ENCODE data around the gene PHF21A.

Gene PHF21A

DNA sequence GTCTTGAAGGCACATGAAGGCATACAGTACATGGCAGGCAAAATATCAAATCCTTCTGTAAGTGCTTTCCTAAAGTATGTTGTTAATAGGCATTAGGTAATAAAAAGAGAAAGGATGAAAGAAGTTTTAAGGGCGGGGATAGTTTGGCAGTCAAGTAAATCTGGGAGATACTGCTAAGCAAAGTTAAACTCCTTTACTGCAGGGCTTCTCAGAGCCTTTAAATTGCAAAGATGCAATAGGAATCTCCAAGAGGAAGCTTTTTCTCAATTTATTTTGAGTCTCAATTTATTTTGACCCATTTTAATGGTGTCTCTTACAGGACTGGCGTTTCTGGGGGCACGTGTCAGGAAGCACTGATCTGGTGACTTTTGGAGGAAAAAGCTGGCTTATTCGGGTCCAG, 12.8 kb upstream of the PHF21A start:
- Mint-ChIP-seq H3K36me3 (ENCODE audit: insufficient read depth) (no peaks in the 10 kb centered on the region), H3K4me3 (no peak overlapping the region), H3K9me3 (no peaks in the 10 kb centered on the region), H3K27ac (ENCODE audit: low read depth) (no peak overlapping the region), H3K4me1 (no peaks in the 10 kb centered on the region), H3K27me3 (no peaks in the 10 kb centered on the region)
- DNase-seq (ENCODE audit: low spot score in 2 of 2) (no peak), ATAC-seq (replicated peaks; ENCODE audit: extremely low read depth, poor library complexity, severe bottlenecking) (no peak)

DNA sequence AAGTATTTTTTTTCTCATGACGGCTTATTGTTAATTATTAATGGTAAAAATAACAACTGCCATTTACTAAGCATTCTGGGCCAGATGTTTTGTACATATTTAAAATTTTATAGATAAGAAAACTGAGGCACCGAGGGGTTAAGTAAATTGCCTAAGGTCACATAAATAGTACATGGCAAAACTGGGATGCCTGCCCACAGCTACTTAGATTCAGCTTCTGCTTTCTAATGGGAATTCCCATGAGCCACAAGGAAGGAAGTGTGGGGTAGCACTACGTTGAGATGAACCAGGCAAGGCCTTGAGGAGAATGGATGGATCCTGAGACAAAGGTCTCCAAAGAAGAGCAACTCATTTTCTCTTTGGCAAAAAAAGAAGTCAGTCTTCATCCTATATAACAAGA, 11.9 kb upstream of the PHF21A start:
- no peak for DNase-seq (ENCODE audit: low spot score in 2 of 2)
- Mint-ChIP-seq H3K27me3 (no peaks in the 10 kb centered on the region), H3K4me1 (no peaks in the 10 kb centered on the region), H3K36me3 (ENCODE audit: insufficient read depth) (no peaks in the 10 kb centered on the region), H3K4me3 (no peak overlapping the region), H3K9me3 (no peaks in the 10 kb centered on the region), H3K27ac (ENCODE audit: low read depth) (no peak overlapping the region)
- no peak for ATAC-seq (replicated peaks; ENCODE audit: extremely low read depth, poor library complexity, severe bottlenecking)

DNA sequence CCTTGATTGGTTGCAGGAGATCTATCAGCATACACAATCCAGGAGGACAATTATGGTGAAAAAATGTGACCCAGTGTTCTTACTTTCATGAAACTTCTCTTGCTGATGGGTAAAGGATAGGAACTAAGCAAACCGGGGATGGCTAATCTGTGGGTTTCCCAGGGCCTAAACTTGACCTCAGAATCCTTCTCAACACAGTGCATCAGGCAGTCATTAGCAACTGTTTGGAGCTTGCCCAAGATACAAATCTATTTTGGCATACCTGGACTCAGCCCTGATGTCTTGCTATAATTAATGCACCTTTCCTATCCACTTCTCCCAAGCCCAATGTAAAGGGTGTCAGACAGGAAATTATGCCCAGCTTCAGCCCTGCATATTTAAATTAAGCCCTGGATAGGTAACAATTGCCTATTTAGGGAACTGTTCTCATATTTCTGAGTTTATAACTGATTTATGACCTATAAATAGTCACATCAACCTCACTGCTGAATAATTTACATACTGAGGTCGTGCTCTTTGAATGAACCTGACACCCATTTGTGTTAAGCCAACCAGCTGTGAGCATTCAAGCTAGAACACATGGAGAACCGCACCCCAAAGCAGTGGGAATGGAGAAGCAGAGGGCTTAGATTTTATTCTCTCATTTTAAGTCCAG, 9.2 kb upstream of the PHF21A start:
- H3K4me1 Mint-ChIP-seq, result peaks cover 11% of the 10 kb centered on the region
- no peaks in the 10 kb centered on the region for H3K27me3 Mint-ChIP-seq
- no peak overlapping the region for H3K27ac Mint-ChIP-seq (ENCODE audit: low read depth)
- H3K36me3 Mint-ChIP-seq (ENCODE audit: insufficient read depth), result no peaks in the 10 kb centered on the region
- no peaks in the 10 kb centered on the region for H3K9me3 Mint-ChIP-seq
- ATAC-seq (replicated peaks; ENCODE audit: extremely low read depth, poor library complexity, severe bottlenecking) (no peak), DNase-seq (ENCODE audit: low spot score in 2 of 2) (no peak)
- no peak overlapping the region for H3K4me3 Mint-ChIP-seq

DNA sequence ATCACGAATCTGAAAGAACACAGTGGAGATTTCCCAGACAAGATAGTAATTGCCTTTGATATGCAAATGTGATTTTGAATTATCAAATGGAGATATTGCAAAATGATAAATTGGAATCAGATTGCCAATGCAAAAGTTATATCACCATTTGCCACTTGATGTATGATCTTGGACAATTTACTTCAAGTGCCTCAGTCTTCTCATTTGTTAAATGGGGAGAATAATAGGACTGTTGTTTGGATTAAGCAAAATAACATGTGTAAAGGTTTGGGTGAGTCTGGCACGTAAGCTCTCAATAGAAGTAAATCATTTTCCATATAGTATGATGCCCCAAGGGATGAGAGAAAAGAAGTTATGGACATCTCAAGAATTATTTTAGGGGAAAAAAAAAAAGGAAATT, 7.9 kb upstream of the PHF21A start:
- H3K27ac Mint-ChIP-seq (ENCODE audit: low read depth), result no peak overlapping the region
- no peak overlapping the region for H3K4me3 Mint-ChIP-seq
- H3K9me3 Mint-ChIP-seq, result no peaks in the 10 kb centered on the region
- DNase-seq (ENCODE audit: low spot score in 2 of 2) (no peak), ATAC-seq (replicated peaks; ENCODE audit: extremely low read depth, poor library complexity, severe bottlenecking) (no peak)
- H3K36me3 Mint-ChIP-seq (ENCODE audit: insufficient read depth), result no peaks in the 10 kb centered on the region
- peaks cover 11% of the 10 kb centered on the region for H3K4me1 Mint-ChIP-seq
- no peaks in the 10 kb centered on the region for H3K27me3 Mint-ChIP-seq

DNA sequence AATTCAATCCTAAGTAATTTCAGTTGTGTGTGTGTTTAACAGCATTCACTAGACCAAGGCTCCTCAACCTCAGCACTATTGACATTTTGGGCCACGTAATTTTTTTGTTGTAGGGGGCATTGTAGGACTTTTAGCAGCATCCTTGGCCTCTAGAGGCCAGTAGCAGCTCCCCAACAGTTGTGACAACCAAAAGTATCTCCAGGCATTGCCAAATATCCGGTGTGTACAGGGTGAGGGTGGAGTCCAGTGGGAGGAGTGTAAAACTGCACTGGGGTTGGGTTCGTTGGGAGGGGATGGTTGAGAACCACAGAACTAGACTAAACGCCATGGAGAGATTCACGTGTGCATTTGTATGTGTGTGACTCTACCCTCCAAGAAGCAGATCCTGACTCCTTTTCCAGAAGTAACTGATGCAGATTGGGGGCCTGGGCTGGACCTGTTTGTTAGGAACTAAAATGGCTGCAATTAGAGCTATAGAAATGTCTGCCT, 5.9 kb upstream of the PHF21A start:
- H3K27me3 Mint-ChIP-seq, result no peaks in the 10 kb centered on the region

DNA sequence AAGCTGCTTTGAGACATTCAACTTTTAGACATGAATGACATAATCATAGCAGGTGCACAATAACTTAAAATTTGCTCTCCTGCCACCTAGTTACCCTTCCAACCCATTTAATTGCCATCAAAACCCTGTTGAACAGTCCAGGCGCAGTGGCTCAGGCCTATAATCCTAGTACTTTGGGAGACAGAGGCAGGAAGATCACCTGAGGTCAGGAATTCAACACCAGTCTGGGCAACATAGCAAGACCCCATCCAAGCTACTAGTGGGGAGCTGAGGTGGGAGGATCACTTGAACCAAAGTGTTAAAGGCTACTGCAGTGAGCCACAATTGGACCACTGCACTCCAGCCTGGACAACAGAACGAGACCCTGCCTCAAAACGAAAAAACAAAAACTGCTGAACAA, 4.0 kb upstream of the PHF21A start:
- no peak for ATAC-seq (replicated peaks; ENCODE audit: extremely low read depth, poor library complexity, severe bottlenecking)
- no peak for DNase-seq (ENCODE audit: low spot score in 2 of 2)
- Mint-ChIP-seq H3K9me3 (no peaks in the 10 kb centered on the region), H3K27me3 (no peaks in the 10 kb centered on the region), H3K4me1 (peaks cover 11% of the 10 kb centered on the region), H3K36me3 (ENCODE audit: insufficient read depth) (peaks cover 13% of the 10 kb centered on the region), H3K4me3 (no peak overlapping the region), H3K27ac (ENCODE audit: low read depth) (no peak overlapping the region)

More for the DNA sequence above, 5.9 kb upstream of the PHF21A start:
- DNase-seq (ENCODE audit: low spot score in 2 of 2) (peak in 1 of 2 donors; percentile 59), ATAC-seq (replicated peaks; ENCODE audit: extremely low read depth, poor library complexity, severe bottlenecking) (peak; percentile 99)
- H3K9me3 Mint-ChIP-seq, result no peaks in the 10 kb centered on the region
- no peak overlapping the region for H3K4me3 Mint-ChIP-seq
- H3K27ac Mint-ChIP-seq (ENCODE audit: low read depth), result peak overlapping the region; percentile 52
- H3K36me3 Mint-ChIP-seq (ENCODE audit: insufficient read depth), result peaks cover 2% of the 10 kb centered on the region
- H3K4me1 Mint-ChIP-seq, result peaks cover 11% of the 10 kb centered on the region

DNA sequence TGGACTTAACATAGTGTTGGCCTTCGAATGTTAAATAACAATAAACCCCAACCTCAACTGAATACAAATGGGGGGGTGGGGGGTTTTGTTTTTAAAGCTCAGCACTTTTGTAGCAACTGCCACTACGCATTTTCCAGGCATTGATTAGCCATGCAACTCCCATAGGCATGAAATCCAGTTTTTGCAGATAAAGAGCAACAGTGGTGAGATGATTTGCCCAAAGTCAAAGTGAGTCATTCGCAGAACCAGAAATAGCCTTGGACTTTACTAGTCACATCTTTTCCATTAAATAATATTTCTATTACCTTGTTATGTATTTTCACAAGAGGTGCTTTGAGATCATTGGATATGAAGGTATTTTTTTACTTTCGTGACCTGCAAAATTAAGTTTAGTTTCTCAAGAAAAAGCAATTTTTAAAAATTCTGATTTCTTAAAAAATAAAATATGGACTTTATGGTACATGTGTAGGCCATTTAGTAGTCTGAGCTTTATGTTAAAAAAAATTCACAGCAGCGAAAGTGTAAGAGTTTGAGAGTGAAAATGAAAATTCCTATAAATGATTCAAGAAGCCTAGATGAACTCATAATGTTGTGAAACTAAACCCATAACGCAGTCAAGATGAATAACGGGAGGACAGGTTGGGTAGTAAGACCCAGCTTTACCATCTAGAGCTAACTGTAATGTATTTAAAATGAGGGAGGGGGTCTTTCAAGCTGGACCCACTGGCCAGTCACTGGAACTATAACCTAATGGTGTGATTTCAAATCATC, 1.9 kb upstream of the PHF21A start:
- H3K4me1 Mint-ChIP-seq, result peaks cover 28% of the 10 kb centered on the region
- no peaks in the 10 kb centered on the region for H3K9me3 Mint-ChIP-seq
- peaks cover 21% of the 10 kb centered on the region for H3K36me3 Mint-ChIP-seq (ENCODE audit: insufficient read depth)
- no peak for DNase-seq (ENCODE audit: low spot score in 2 of 2)
- ATAC-seq (replicated peaks; ENCODE audit: extremely low read depth, poor library complexity, severe bottlenecking), result no peak
- H3K27ac Mint-ChIP-seq (ENCODE audit: low read depth), result no peak overlapping the region
- H3K27me3 Mint-ChIP-seq, result no peaks in the 10 kb centered on the region
- no peak overlapping the region for H3K4me3 Mint-ChIP-seq

DNA sequence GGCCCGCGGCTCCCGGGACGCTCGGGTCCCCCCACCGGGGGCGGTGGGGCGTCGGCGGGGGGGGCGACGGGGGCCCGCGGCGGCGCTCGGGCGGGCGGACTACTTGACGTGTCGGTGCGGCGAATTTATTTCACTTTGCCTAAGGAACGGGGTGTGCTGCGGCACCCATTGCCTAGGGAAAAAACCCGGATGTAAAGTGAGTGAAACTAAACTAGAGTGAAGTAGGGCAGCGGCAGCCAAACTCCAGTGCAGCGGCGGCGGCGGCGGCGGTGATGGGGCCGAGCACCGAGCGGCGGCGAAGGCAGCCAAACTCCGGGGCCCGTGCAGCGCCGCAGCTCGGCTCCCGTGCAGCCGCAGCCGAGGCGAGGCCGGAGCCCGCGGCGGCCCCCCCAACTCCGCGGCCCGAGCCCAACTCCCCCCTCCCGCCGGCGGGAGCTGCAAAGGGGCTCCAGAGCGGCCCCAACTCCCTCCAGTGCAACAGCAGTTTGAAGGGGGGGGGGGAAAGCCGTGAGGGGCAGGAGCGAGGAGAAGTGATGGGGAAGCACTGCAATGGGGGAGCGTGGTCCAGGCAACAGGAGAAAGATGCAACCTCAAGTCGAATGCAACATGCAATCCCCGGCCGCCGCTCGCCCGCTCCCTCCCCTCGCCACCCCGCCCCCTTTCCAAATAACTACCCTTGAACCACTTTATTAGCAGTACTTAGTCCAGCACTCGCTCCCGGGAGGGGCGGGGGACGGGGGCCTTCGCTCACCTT, 647 bp upstream of the PHF21A start:
- peak; percentile 44 to 67 for DNase-seq (ENCODE audit: low spot score in 2 of 2)
- peak overlapping the region; percentile 97 for H3K27ac Mint-ChIP-seq (ENCODE audit: low read depth)
- H3K27me3 Mint-ChIP-seq, result no peaks in the 10 kb centered on the region
- H3K4me1 Mint-ChIP-seq, result peaks cover 34% of the 10 kb centered on the region
- peak overlapping the region; percentile 98 for H3K4me3 Mint-ChIP-seq
- peaks cover 22% of the 10 kb centered on the region for H3K36me3 Mint-ChIP-seq (ENCODE audit: insufficient read depth)
- peak; percentile 57 for ATAC-seq (replicated peaks; ENCODE audit: extremely low read depth, poor library complexity, severe bottlenecking)
- H3K9me3 Mint-ChIP-seq, result no peaks in the 10 kb centered on the region

DNA sequence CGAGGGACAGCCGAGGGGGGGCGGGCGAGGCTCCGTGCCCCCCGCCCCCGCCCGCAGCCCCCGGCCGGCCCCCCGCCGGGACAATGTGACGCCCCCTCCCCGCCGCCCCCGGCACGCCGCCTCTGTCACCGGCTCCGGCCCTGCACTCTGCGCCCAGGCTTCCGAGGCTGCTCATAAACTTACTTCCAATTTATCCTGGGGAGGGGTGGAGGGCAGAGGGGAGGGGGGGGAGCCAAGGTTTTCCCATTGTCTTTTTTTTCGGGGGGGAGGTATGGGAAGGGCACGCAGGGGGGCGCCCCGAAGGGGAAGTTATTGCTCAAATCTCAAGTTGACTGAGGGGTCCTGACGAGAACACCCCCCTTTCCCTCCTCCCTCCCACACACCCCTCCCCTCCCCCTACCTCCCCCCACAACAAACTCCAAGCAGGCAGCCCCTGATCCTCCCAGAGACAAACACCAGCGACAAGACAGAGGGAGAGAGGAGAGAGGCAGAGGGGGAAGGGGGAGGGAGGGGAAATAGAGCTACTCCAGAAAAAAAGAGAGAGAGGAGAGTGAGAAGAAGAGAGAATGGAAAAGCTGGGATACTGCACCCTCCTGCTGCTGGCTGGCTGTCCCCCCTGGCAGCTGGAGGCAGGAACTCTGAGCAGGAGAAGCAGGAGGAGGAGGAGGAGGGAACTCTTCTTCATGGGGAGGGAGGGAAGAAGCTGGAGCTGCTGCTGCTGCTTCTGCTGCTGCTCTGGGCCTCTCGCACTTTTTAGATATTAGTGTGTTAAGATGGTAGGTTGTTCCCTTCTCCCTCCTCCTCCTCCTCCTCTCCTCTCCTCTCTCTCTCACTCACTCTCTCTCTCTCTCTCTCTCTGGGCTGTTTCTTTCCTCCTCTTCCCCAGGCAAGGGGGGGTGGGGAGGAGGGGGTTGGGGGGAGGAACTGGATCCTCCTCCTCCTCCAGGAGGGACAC, 631 bp downstream of the PHF21A start:
- ATAC-seq (replicated peaks; ENCODE audit: extremely low read depth, poor library complexity, severe bottlenecking) (peak; percentile 4), DNase-seq (ENCODE audit: low spot score in 2 of 2) (no peak)
- no peaks in the 10 kb centered on the region for H3K9me3 Mint-ChIP-seq
- H3K4me3 Mint-ChIP-seq, result peak overlapping the region; percentile 98
- peaks cover 24% of the 10 kb centered on the region for H3K36me3 Mint-ChIP-seq (ENCODE audit: insufficient read depth)
- H3K27me3 Mint-ChIP-seq, result no peaks in the 10 kb centered on the region
- peak overlapping the region; percentile 97 for H3K27ac Mint-ChIP-seq (ENCODE audit: low read depth)
- H3K4me1 Mint-ChIP-seq, result peaks cover 36% of the 10 kb centered on the region

DNA sequence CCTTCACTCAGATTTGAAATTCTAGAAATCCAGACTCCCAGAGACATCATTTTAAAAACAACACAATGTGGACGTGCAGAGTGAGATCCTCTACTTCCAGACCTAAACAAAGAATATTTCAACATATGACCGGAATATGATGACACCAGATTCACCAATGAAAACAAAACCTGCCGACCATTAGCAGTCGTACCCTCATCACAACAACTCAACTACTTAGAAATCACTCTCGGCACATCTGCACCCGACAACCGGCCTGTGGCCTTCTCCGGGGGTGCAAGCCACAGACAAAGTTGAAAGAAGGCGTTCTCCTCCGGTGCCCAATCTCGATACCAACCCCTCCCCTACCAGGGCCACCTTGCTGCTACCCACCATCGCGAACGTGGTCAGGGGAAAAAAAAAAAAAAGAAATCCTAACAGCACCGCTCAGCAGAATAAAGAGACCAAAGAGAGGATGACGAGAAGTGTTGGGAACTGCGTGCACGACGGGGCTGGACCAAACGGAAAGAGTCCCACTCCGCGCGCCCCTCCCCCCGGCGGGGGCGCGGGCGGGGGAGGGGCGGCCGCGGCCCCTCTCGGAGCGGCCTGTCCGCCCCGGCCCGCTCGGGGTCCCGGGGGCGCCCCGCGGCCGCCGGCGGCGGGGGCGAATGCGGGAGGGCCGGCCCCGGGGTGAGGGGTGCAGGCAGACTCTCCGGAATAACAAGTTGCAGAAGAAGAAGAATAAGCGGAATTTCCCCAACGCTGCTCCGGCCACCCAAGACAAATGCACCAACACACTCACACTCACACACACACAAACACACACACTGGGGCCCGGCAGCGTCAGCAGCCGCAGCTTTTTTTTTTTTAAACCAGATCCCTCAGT, 1.7 kb downstream of the PHF21A start:
- Mint-ChIP-seq H3K9me3 (no peaks in the 10 kb centered on the region), H3K27me3 (no peaks in the 10 kb centered on the region), H3K27ac (ENCODE audit: low read depth) (peak overlapping the region; percentile 97), H3K4me1 (peaks cover 42% of the 10 kb centered on the region), H3K36me3 (ENCODE audit: insufficient read depth) (peaks cover 26% of the 10 kb centered on the region), H3K4me3 (peak overlapping the region; percentile 98)
- ATAC-seq (replicated peaks; ENCODE audit: extremely low read depth, poor library complexity, severe bottlenecking), result peak; percentile 38
- DNase-seq (ENCODE audit: low spot score in 2 of 2), result peak; percentile 33 to 58

DNA sequence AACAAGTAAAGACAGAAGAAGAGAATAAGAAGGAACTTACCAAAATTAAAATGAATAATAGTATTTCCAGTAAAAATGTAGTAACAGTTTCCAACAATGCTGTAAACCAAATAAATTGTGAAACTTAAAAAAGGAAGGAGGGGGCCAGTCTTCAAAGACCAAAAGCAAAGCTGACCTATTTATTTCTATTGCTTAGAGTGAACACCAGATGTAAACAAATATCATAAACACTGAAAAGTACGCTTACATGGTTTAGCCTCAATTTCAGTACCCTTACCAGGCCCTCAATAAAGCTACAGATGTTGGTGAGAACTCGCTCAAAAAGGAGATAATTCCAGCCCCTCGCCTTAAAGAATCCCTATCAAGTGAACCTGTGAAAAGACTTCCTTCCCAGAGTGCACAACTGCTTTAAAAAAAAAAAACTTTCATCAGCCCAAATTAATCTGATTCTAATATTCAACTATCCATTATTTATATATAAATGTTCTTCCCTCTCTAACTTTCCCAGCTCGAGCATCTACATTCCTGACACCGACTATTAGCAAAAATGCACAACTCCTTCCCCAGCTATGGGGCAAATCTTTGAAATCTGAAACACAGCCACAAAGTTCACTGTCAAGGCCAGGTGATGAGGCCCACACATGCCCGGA, 2.4 kb downstream of the PHF21A start:
- Mint-ChIP-seq H3K4me3 (peak overlapping the region; percentile 98), H3K9me3 (no peaks in the 10 kb centered on the region), H3K27me3 (no peaks in the 10 kb centered on the region), H3K36me3 (ENCODE audit: insufficient read depth) (peaks cover 26% of the 10 kb centered on the region), H3K4me1 (peaks cover 47% of the 10 kb centered on the region), H3K27ac (ENCODE audit: low read depth) (peak overlapping the region; percentile 97)
- DNase-seq (ENCODE audit: low spot score in 2 of 2) (no peak), ATAC-seq (replicated peaks; ENCODE audit: extremely low read depth, poor library complexity, severe bottlenecking) (no peak)
